HEK293 (cell line): ENCODE results near the gene IFI30.

Experiments used
- CTCF ChIA-PET: fragments of 350-600 bp; formaldehyde crosslinking; extraction: SDS; loops from one replicate; lab custom pipeline; 2021; ENCODE audit warnings: antibody characterized with exemption; lab: Yijun Ruan, JAX
- POLR2A ChIA-PET: fragments of 300-600 bp; formaldehyde crosslinking; extraction: SDS; loops from one replicate; lab custom pipeline; 2020; ENCODE audit warnings: antibody characterized with exemption, inconsistent platforms; lab: Yijun Ruan, JAX
- H3K27ac ChIP-seq: fragments of 200-500 bp; sonication (Bioruptor generic); 2 replicates; pipeline ENCODE4 v1.5.1; 2014; ENCODE audit warnings: low read depth, low read length, control low read depth, inconsistent platforms; ENCODE audit errors: extremely low read depth
- H3K36me3 ChIP-seq, 2 experiments: fragments of 200-500 bp in 1 of 2; sonication (Bioruptor generic) in 1 of 2; 1 replicate in 1 of 2; 2 replicates in 1 of 2; pipeline ENCODE4 v1.5.1; 2014 to 2017; ENCODE audit warnings: inconsistent platforms in 2 of 2, low read length in 2 of 2; ENCODE audit not compliant: control insufficient read depth in 2 of 2, insufficient read depth in 1 of 2
- H3K4me1 ChIP-seq: fragments of 200-500 bp; sonication (Bioruptor generic); 2 replicates; pipeline ENCODE4 v1.5.1; 2014; ENCODE audit warnings: mild to moderate bottlenecking, low read length, inconsistent platforms; ENCODE audit not compliant: control insufficient read depth, insufficient read depth
- H3K4me3 ChIP-seq: 2 replicates; pipeline ENCODE4 v1.5.1; 2011; ENCODE audit warnings: low read depth, mild to moderate bottlenecking, control low read depth, low read length, moderate library complexity
- H3K9me3 ChIP-seq: fragments of 200-500 bp; sonication (Bioruptor generic); 2 replicates; pipeline ENCODE4 v1.5.1; 2014; ENCODE audit warnings: low read depth, low read length, inconsistent platforms; ENCODE audit not compliant: control insufficient read depth, insufficient read depth
- BCL11A ChIP-seq: fragments of 450-650 bp; formaldehyde crosslinking; IDR thresholded peaks from 2 replicates; pipeline ENCODE4 v1.5.1; 2016; ENCODE audit warnings: low read depth, missing biosample characterization, missing genetic modification characterization
- GLIS2 ChIP-seq: fragments of 450-650 bp; formaldehyde crosslinking; IDR thresholded peaks from 2 replicates; pipeline ENCODE4 v1.5.1; 2016; ENCODE audit warnings: missing biosample characterization, missing genetic modification characterization
- KLF1 ChIP-seq: fragments of 450-650 bp; formaldehyde crosslinking; IDR thresholded peaks from 2 replicates; pipeline ENCODE4 v1.5.1; 2016; ENCODE audit warnings: missing biosample characterization, missing genetic modification characterization
- KLF8 ChIP-seq: fragments of 450-650 bp; formaldehyde crosslinking; IDR thresholded peaks from 2 replicates; pipeline ENCODE4 v1.5.1; 2016; ENCODE audit warnings: missing biosample characterization, missing genetic modification characterization
- RBAK ChIP-seq: fragments of 450-650 bp; formaldehyde crosslinking; IDR thresholded peaks from 2 replicates; pipeline ENCODE4 v1.5.1; 2016; ENCODE audit warnings: missing biosample characterization, missing genetic modification characterization
- SCRT1 ChIP-seq: fragments of 450-650 bp; formaldehyde crosslinking; IDR thresholded peaks from 2 replicates; pipeline ENCODE4 v1.5.1; 2016; ENCODE audit warnings: missing biosample characterization, missing genetic modification characterization, borderline replicate concordance
- SP2 ChIP-seq: fragments of 450-650 bp; formaldehyde crosslinking; IDR thresholded peaks from 2 replicates; pipeline ENCODE4 v1.5.1; 2016; ENCODE audit warnings: missing biosample characterization, missing genetic modification characterization
- SP3 ChIP-seq: fragments of 450-650 bp; formaldehyde crosslinking; IDR thresholded peaks from 2 replicates; pipeline ENCODE4 v1.5.1; 2016; ENCODE audit warnings: missing biosample characterization, missing genetic modification characterization
- ZBTB1 ChIP-seq: fragments of 450-650 bp; formaldehyde crosslinking; IDR thresholded peaks from 2 replicates; pipeline ENCODE4 v1.5.1; 2016; ENCODE audit warnings: missing biosample characterization, missing genetic modification characterization
- ZFP69B ChIP-seq: fragments of 450-650 bp; formaldehyde crosslinking; IDR thresholded peaks from 2 replicates; pipeline ENCODE4 v1.5.1; 2016; ENCODE audit warnings: missing biosample characterization, missing genetic modification characterization
- ZNF184 ChIP-seq: fragments of 450-650 bp; IDR thresholded peaks from 2 replicates; pipeline ENCODE4 v1.5.1; 2018; ENCODE audit warnings: missing biosample characterization, mild to moderate bottlenecking, missing genetic modification characterization
- ZNF23 ChIP-seq: fragments of 450-650 bp; formaldehyde crosslinking; IDR thresholded peaks from 2 replicates; pipeline ENCODE4 v1.5.1; 2016; ENCODE audit warnings: missing biosample characterization, missing genetic modification characterization, borderline replicate concordance
- ZNF266 ChIP-seq: fragments of 450-650 bp; formaldehyde crosslinking; IDR thresholded peaks from 2 replicates; pipeline ENCODE4 v1.5.1; 2016; ENCODE audit warnings: missing biosample characterization, missing genetic modification characterization, low read depth
- ZNF501 ChIP-seq: fragments of 450-650 bp; formaldehyde crosslinking; IDR thresholded peaks from 2 replicates; pipeline ENCODE4 v1.5.1; 2016; ENCODE audit warnings: missing biosample characterization, missing genetic modification characterization
- ZNF521 ChIP-seq: fragments of 450-650 bp; formaldehyde crosslinking; IDR thresholded peaks from 2 replicates; pipeline ENCODE4 v1.5.1; 2017; ENCODE audit warnings: missing biosample characterization, mild to moderate bottlenecking, missing genetic modification characterization
- TF ChIP-seq, protein P1 (sequence below): fragments of 450-650 bp; formaldehyde crosslinking; IDR thresholded peaks from 2 replicates; pipeline ENCODE4; 2016; ENCODE audit warnings: missing biosample characterization, missing genetic modification characterization
- TF ChIP-seq, protein P2 (sequence below): fragments of 450-650 bp; formaldehyde crosslinking; IDR thresholded peaks from 2 replicates; pipeline ENCODE4 v1.5.1; 2016; ENCODE audit warnings: missing biosample characterization, missing genetic modification characterization
- TF ChIP-seq, protein P3 (sequence below): fragments of 450-650 bp; IDR thresholded peaks from 2 replicates; pipeline ENCODE4 v1.5.1; 2018; ENCODE audit warnings: missing biosample characterization, missing genetic modification characterization
- TF ChIP-seq, protein P4 (sequence below): fragments of 450-650 bp; formaldehyde crosslinking; IDR thresholded peaks from 2 replicates; pipeline ENCODE4 v1.5.1; 2016; ENCODE audit warnings: missing biosample characterization, missing genetic modification characterization

The IFI30 gene

DNA sequence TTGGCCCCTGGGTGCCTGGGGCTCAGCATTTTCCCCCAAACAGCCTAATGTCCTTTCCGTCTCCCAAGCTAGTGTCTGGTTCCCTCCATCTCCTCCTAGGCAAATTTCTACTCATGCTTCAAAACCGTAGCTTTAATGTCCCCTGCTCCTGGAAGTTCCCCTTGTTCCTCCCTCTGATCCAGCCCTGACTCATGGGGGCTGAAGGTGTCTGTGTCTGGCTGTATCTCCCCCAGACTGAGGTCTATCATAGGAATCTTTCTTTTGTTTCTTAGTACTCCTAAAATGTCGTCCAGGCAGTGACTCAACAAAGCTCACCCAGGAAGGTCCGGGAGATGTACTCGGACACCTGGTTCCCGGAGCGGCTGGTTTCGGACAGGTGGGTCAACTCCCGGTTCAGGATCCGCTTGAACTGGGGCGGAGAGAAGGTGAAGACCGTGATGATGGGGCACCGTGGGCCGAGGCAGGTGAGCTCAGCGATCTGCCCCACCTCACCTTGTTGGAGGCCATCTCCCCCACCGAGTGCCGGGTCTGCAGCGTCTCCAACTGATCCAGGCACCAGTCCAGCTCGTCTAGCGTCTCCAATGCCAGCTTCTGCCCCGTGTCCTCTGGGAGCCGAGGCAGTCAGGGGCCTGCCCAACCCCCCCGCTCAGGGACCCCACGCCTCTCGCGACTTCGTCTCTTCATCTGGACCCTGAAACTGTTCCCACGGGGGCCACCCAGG lies 46.5 kb downstream of the IFI30 start:
- Histone ChIP-seq H3K36me3 (no peaks in the 10 kb centered on the region), H3K4me1 (no peaks in the 10 kb centered on the region), H3K4me3 (no peak overlapping the region), H3K9me3 (no peaks in the 10 kb centered on the region), H3K27ac (no peak overlapping the region)
- TF ChIP-seq BCL11A (tag by site-specific recombination) (no peak), ZNF184 (tag by site-specific recombination) (no peak), ZNF521 (tag by site-specific recombination) (no peak), GLIS2 (0 out of 2 replicates have a peak, but pooled peaks have one; percentile 30)
- TF ChIP-seq, protein P1, sequence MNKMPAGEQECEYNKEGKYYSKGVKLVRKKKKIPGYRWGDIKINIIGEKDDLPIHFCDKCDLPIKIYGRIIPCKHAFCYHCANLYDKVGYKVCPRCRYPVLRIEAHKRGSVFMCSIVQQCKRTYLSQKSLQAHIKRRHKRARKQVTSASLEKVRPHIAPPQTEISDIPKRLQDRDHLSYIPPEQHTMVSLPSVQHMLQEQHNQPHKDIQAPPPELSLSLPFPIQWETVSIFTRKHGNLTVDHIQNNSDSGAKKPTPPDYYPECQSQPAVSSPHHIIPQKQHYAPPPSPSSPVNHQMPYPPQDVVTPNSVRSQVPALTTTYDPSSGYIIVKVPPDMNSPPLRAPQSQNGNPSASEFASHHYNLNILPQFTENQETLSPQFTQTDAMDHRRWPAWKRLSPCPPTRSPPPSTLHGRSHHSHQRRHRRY (tag by site-specific recombination), result no peak
- TF ChIP-seq, protein P2, sequence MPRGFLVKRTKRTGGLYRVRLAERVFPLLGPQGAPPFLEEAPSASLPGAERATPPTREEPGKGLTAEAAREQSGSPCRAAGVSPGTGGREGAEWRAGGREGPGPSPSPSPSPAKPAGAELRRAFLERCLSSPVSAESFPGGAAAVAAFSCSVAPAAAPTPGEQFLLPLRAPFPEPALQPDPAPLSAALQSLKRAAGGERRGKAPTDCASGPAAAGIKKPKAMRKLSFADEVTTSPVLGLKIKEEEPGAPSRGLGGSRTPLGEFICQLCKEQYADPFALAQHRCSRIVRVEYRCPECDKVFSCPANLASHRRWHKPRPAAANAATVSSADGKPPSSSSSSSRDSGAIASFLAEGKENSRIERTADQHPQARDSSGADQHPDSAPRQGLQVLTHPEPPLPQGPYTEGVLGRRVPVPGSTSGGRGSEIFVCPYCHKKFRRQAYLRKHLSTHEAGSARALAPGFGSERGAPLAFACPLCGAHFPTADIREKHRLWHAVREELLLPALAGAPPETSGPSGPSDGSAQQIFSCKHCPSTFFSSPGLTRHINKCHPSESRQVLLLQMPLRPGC (tag by site-specific recombination), result no peak
- TF ChIP-seq, protein P3, sequence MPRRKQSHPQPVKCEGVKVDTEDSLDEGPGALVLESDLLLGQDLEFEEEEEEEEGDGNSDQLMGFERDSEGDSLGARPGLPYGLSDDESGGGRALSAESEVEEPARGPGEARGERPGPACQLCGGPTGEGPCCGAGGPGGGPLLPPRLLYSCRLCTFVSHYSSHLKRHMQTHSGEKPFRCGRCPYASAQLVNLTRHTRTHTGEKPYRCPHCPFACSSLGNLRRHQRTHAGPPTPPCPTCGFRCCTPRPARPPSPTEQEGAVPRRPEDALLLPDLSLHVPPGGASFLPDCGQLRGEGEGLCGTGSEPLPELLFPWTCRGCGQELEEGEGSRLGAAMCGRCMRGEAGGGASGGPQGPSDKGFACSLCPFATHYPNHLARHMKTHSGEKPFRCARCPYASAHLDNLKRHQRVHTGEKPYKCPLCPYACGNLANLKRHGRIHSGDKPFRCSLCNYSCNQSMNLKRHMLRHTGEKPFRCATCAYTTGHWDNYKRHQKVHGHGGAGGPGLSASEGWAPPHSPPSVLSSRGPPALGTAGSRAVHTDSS (tag by site-specific recombination), result no peak
- CTCF ChIA-PET, result interaction anchor here (0.6 to 4.1 kb wide), 7 partner anchors 12 to 614 kb away, joined by 3 to 16 read pairs (median 4); no protein-coding TSS in a partner anchor
- POLR2A ChIA-PET, result interaction anchor here (0.5 to 1.5 kb wide), 2 partner anchors 61 to 270 kb away, joined by 3 to 7 read pairs; partner anchors contain the start of gene JUND

DNA sequence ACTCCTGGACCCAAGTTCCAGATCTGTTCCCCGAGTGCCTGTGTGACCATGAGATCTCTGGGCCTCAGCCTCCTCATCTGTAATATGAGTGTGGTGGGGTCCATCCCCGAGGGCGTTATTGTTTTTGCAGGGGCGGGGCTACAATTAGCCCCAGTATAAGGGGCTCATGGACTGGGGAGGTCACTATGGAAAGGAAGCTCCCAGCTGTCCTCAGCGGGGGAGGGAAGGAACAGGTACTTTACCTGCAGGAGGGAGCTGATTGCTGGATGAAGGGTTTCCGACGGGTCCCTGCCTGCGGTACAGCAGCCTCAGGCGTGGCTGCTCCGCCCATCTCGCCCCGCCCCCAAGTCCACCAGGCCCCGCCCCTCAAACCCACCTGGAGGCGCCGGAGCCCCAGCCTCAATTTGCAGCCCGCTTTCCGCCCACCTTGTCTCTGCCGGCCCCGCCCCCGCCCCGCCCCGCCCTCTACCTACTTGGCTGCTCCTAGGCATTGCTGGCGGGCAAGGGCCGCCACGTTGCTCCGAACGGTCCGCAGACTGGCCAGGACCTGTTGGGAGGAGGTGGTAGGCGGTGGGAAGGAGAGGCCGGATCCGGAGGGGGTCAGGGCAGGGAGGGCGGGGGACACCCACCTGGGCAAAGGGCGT lies 47.1 kb downstream of the IFI30 start:
- TF ChIP-seq ZBTB1 (tag by site-specific recombination) (no peak), KLF8 (tag by site-specific recombination) (0 out of 2 replicates have a peak, but pooled peaks have one; percentile 36), SP3 (peak; percentile 52), SCRT1 (tag by site-specific recombination) (peak; percentile 66; the same call in 1 of the 2 replicates), ZNF23 (tag by site-specific recombination) (no peak), ZNF266 (no peak), SP2 (tag by site-specific recombination) (0 out of 2 replicates have a peak, but pooled peaks have one; percentile 33), ZFP69B (0 out of 2 replicates have a peak, but pooled peaks have one; percentile 39), RBAK (no peak), KLF1 (peak; percentile 30; the same call in 1 of the 2 replicates), ZNF501 (no peak)
- TF ChIP-seq, protein P4, sequence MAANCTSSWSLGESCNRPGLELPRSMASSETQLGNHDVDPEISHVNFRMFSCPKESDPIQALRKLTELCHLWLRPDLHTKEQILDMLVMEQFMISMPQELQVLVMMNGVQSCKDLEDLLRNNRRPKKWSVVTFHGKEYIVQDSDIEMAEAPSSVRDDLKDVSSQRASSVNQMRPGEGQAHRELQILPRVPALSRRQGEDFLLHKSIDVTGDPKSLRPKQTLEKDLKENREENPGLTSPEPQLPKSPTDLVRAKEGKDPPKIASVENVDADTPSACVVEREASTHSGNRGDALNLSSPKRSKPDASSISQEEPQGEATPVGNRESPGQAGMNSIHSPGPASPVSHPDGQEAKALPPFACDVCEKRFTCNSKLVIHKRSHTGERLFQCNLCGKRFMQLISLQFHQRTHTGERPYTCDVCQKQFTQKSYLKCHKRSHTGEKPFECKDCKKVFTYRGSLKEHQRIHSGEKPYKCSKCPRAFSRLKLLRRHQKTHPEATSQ, result no peak
- TF ChIP-seq, all 188 proteins: peak for 6
- Histone ChIP-seq H3K36me3 (no peaks in the 10 kb centered on the region), H3K9me3 (no peaks in the 10 kb centered on the region), H3K4me3 (no peak overlapping the region), H3K4me1 (no peaks in the 10 kb centered on the region; the same call in 1 of the 2 replicates), H3K27ac (no peak overlapping the region)
- CTCF ChIA-PET, result interaction anchor here (0.6 to 4.1 kb wide), 5 partner anchors 13 to 36 kb away, joined by 3 to 16 read pairs (median 5); no protein-coding TSS in a partner anchor
- POLR2A ChIA-PET, result interaction anchor here (0.5 to 1.5 kb wide), 2 partner anchors 61 to 271 kb away, joined by 3 to 7 read pairs; partner anchors contain the start of gene JUND
